HepG2 (cell line): ENCODE results near the gene MAPKAPK3. TPM values are rescaled to one million over a fixed set of nuclear protein-coding genes. Genes with fewer than 3 reads are reported as not detected.
A peak's percentile ranks its signal among the peaks of the same experiment; 100 is the strongest.

Source experiments
- AGO2 ChIP-seq: fragments of 200-400 bp; formaldehyde crosslinking; optimal IDR thresholded peaks from 2 replicates; pipeline ENCODE3; 2017; ENCODE audit warnings: mild to moderate bottlenecking, low read depth, low read length, moderate library complexity
- DPF2 ChIP-seq: sonication (generic); formaldehyde crosslinking; IDR thresholded peaks from 2 replicates; pipeline ENCODE4 v1.4.0; 2020; ENCODE audit warnings: mild to moderate bottlenecking, low read depth, missing genetic modification reagents, borderline replicate concordance
- ERF ChIP-seq: IDR thresholded peaks from 2 replicates; pipeline ENCODE4 v1.6.1; 2018; ENCODE audit warnings: missing biosample characterization, missing genetic modification reagents
- FOSL2 ChIP-seq: sonication (generic); formaldehyde crosslinking; IDR thresholded peaks from 2 replicates; pipeline ENCODE4 v1.4.0; 2020; ENCODE audit warnings: missing genetic modification reagents
- FOXK1 ChIP-seq: sonication (generic); formaldehyde crosslinking; IDR thresholded peaks from 2 replicates; pipeline ENCODE4 v1.4.0; 2020; ENCODE audit warnings: low read depth, missing genetic modification reagents, borderline replicate concordance
- FOXK2 ChIP-seq: fragments of 450-650 bp; IDR thresholded peaks from 2 replicates; pipeline ENCODE4 v1.6.1; 2016
- FOXP1 ChIP-seq, 2 experiments: fragments of 450-650 bp in 1 of 2; IDR thresholded peaks; 2 replicates each; pipeline ENCODE4 v1.6.1; 2017 to 2018; ENCODE audit warnings: antibody characterized with exemption in 1 of 2
- GFI1 ChIP-seq: sonication (generic); formaldehyde crosslinking; IDR thresholded peaks from 2 replicates; pipeline ENCODE4 v1.5.0; 2020; ENCODE audit warnings: missing genetic modification reagents, mild to moderate bottlenecking, borderline replicate concordance
- ISL2 ChIP-seq: sonication (generic); formaldehyde crosslinking; IDR thresholded peaks from 2 replicates; pipeline ENCODE4 v1.5.0; 2020; ENCODE audit warnings: missing genetic modification reagents
- MIXL1 ChIP-seq: IDR thresholded peaks from 2 replicates; pipeline ENCODE4 v1.6.1; 2016
- NCOR1 ChIP-seq: fragments of 200-600 bp; sonication (generic); IDR thresholded peaks from 2 replicates; pipeline ENCODE4 v1.7.0; 2017; ENCODE audit warnings: antibody characterized with exemption, low read length, borderline replicate concordance
- NONO ChIP-seq, 2 experiments: fragments of 450-650 bp in 1 of 2; sonication (generic) in 1 of 2; formaldehyde crosslinking in 1 of 2; IDR thresholded peaks in 1 of 2; conservative IDR thresholded peaks in 1 of 2; 2 replicates each; pipeline versions ENCODE4 v1.6.1 to v1.8.0; 2017 to 2022; ENCODE audit warnings: mild to moderate bottlenecking in 1 of 2, missing genetic modification reagents in 1 of 2, moderate library complexity in 1 of 2
- SIX4 ChIP-seq: sonication (generic); formaldehyde crosslinking; IDR thresholded peaks from 2 replicates; pipeline ENCODE4 v1.4.0; 2020; ENCODE audit warnings: missing genetic modification reagents
- TCF7 ChIP-seq: sonication (generic); IDR thresholded peaks from 2 replicates; pipeline ENCODE4 v1.6.1; 2016; ENCODE audit warnings: antibody characterized with exemption, low read depth
- YEATS2 ChIP-seq: sonication (generic); formaldehyde crosslinking; IDR thresholded peaks from 2 replicates; pipeline ENCODE4 v1.4.0; 2020; ENCODE audit warnings: missing genetic modification reagents, borderline replicate concordance
- ZBTB14 ChIP-seq: sonication (generic); formaldehyde crosslinking; IDR thresholded peaks from 2 replicates; pipeline ENCODE4 v1.4.0; 2020; ENCODE audit warnings: missing genetic modification reagents
- ZNF235 ChIP-seq: sonication (generic); formaldehyde crosslinking; IDR thresholded peaks from 2 replicates; pipeline ENCODE4 v1.8.1; 2023; ENCODE audit warnings: mild to moderate bottlenecking, missing genetic modification reagents, borderline replicate concordance
- ZNF296 ChIP-seq: sonication (generic); formaldehyde crosslinking; conservative IDR thresholded peaks from 2 replicates; pipeline ENCODE4 v1.5.0; 2020; ENCODE audit warnings: mild to moderate bottlenecking, missing genetic modification reagents
- ZNF563 ChIP-seq: sonication (generic); formaldehyde crosslinking; IDR thresholded peaks from 2 replicates; pipeline ENCODE4 v1.8.0; 2022; ENCODE audit warnings: mild to moderate bottlenecking, moderate library complexity, missing genetic modification reagents
- ZNF792 ChIP-seq: IDR thresholded peaks from 2 replicates; pipeline ENCODE4 v1.6.1; 2016
- polyA plus RNA-seq, 8 experiments: library from polyadenylated mRNA; depleted of rRNA in 3 of 8; stranded (reverse) in 7 of 8; unstranded in 1 of 8; fragments of >200 nt; fragmentation: Illumina TruSeq in 4 of 8; extraction: Trizol in 4 of 8; gene quantifications; 2 replicates each; pipeline versions ENCODE4 v1.2.1 to v1.2.3, GENCODE V29; 2011 to 2016; ENCODE audit warnings: low read depth in 4 of 8, missing spikeins in 1 of 8, mixed read lengths in 1 of 8; ENCODE audit not compliant: insufficient read depth in 1 of 8
- total RNA-seq, 5 experiments: library from RNA; depleted of rRNA; stranded (reverse); fragments of >200 nt; fragmentation: Illumina TruSeq; extraction: Trizol; gene quantifications; 2 replicates each; pipeline ENCODE4 v1.2.3, GENCODE V29; 2016; ENCODE audit warnings: low read depth in 1 of 5
- TF ChIP-seq, protein P1 (sequence below): sonication (generic); formaldehyde crosslinking; IDR thresholded peaks from 2 replicates; pipeline ENCODE4 v1.5.1; 2020; ENCODE audit warnings: missing genetic modification reagents, mild to moderate bottlenecking, borderline replicate concordance
- TF ChIP-seq, protein P2 (sequence below): IDR thresholded peaks from 2 replicates; pipeline ENCODE4 v1.6.1; 2016; ENCODE audit warnings: missing genetic modification reagents, missing compliant biosample characterization

The MAPKAPK3 gene
- total and polyA plus RNA-seq, 2 of the 13 experiments (the other 11 are each of a cell fraction or from before 2014, with no cell fraction given): 39.9 to 41.2 TPM

DNA sequence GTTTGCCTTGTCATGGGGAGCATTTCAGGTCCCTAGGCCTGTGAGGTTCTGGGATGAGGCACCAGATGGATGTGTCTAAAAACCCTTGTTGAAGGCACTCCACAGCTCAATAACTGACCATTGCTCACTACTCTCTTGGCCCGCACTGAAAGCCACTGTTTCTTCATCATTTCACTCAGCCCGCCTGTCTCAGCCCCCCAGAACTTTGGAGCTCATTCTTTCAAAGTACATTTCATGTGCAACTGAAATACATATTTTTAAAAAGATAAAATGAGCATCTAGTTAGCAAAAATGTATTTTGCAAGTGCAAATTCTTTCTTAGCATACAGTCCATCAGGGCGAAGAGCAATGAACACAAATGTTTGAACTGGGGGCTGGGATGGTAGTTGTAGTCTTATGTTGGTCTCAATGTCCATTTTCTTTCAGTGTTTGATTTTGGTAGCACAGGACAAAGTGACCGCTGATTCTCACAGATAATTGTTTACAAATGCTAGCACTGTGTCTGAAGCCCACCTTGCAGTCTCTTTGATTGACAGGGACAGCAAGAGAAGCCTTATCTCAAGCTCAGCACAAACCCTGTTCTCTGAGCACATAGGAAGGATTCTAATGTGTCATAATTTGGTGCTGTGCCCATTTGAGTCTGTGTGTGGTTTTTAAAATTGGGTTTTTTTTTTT is 28.1 kb upstream of the MAPKAPK3 start (continued):
- TF ChIP-seq ERF (CRISPR knock-in tag) (peak; percentile 63), FOXK2 (peak; percentile 52; the same call in 1 of the 2 replicates), NCOR1 (peak; percentile 86), MIXL1 (CRISPR knock-in tag) (peak; percentile 78), ZBTB14 (CRISPR knock-in tag) (no peak), FOXK1 (CRISPR knock-in tag) (0 out of 2 replicates have a peak, but pooled peaks have one; percentile 6), ISL2 (peak; percentile 58; the same call in 1 of the 2 replicates), FOXP1 (IDR thresholded peaks at IDR 0.05) (peak; percentile 85), FOXP1 (CRISPR knock-in tag; IDR thresholded peaks at IDR 0.05) (peak; percentile 83), FOSL2 (CRISPR knock-in tag) (no peak), DPF2 (CRISPR knock-in tag) (peak; percentile 67; the same call in 1 of the 2 replicates), YEATS2 (CRISPR knock-in tag) (peak; percentile 49; the same call in 1 of the 2 replicates), ZNF563 (CRISPR knock-in tag) (0 out of 2 replicates have a peak, but pooled peaks have one; percentile 0), NONO (IDR thresholded peaks at IDR 0.05) (no peak), NONO (CRISPR knock-in tag; conservative IDR thresholded peaks at IDR 0.05) (0 out of 2 replicates have a peak, but pooled peaks have one; percentile 41), TCF7 (peak; percentile 71), GFI1 (CRISPR knock-in tag) (peak; percentile 49; the same call in 1 of the 2 replicates), ZNF296 (peak; percentile 39; the same call in 1 of the 2 replicates), ZNF235 (CRISPR knock-in tag) (no peak), ZNF792 (CRISPR knock-in tag) (peak; percentile 100), AGO2 (no peak), SIX4 (CRISPR knock-in tag) (0 out of 2 replicates have a peak, but pooled peaks have one; percentile 28)
- TF ChIP-seq, protein P1, sequence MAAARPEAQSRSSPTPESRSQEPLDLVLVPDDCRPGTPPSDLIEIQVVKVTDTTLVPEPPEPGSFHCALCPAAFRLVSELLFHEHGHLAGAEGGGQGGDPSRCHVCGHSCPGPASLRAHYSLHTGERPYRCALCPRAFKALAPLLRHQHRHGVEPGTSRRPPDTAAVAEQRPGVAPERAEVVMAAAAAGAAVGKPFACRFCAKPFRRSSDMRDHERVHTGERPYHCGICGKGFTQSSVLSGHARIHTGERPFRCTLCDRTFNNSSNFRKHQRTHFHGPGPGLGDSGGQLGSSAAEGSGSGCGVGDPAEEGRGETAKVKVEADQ: no peak
- TF ChIP-seq, protein P2, sequence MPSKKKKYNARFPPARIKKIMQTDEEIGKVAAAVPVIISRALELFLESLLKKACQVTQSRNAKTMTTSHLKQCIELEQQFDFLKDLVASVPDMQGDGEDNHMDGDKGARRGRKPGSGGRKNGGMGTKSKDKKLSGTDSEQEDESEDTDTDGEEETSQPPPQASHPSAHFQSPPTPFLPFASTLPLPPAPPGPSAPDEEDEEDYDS (CRISPR knock-in tag): peak; percentile 43; the same call in 1 of the 2 replicates
